ENCODE data around the gene MCTS1. TPM values are rescaled to one million over a fixed set of nuclear protein-coding genes. Genes with fewer than 3 reads are reported as not detected.
A peak's percentile ranks its signal among the peaks of the same experiment; 100 is the strongest.

Gene MCTS1
- total RNA-seq, 1 donor from 2014 or later = 34.7 TPM

DNA sequence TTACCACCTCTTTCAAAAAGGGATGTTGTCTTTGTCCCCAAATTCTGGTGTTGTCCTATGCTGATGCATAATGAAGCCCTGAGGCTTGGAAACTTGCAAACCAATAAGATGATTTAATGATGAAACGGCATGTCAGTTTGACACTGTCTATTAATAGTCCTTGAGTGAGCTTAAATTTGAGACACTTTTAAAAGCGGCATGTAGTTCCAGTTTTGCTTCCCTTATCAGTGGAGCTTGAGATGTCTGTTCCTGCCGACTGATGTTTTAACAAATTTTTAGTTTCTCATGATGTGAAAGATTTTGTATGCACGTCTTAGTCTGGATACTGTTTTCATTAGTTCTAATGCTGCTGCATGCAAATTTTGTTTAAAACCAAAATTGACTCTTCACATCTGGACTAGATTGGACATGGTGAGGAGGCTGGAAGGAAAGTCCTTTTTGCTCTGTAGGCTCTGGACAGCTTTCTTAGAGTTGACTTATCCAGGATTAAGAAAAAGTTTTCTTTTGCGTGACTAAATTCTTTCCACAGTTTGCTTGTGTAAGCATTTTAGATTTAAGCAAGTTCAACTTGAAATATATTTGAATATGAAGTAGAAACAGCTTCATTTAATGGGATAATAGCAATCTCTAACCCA, 14.2 kb downstream of the MCTS1 start:
- no peaks in the 10 kb centered on the region for H3K9me3 Mint-ChIP-seq (ENCODE audit: unreplicated experiment)
- no peak overlapping the region for H3K4me3 Mint-ChIP-seq (ENCODE audit: unreplicated experiment)
- no peak for DNase-seq (ENCODE audit: low spot score)
- no peaks in the 10 kb centered on the region for H3K4me1 Mint-ChIP-seq (ENCODE audit: unreplicated experiment)
- no peaks in the 10 kb centered on the region for H3K27me3 Mint-ChIP-seq (ENCODE audit: unreplicated experiment)
- TF ChIP-seq, protein P1, sequence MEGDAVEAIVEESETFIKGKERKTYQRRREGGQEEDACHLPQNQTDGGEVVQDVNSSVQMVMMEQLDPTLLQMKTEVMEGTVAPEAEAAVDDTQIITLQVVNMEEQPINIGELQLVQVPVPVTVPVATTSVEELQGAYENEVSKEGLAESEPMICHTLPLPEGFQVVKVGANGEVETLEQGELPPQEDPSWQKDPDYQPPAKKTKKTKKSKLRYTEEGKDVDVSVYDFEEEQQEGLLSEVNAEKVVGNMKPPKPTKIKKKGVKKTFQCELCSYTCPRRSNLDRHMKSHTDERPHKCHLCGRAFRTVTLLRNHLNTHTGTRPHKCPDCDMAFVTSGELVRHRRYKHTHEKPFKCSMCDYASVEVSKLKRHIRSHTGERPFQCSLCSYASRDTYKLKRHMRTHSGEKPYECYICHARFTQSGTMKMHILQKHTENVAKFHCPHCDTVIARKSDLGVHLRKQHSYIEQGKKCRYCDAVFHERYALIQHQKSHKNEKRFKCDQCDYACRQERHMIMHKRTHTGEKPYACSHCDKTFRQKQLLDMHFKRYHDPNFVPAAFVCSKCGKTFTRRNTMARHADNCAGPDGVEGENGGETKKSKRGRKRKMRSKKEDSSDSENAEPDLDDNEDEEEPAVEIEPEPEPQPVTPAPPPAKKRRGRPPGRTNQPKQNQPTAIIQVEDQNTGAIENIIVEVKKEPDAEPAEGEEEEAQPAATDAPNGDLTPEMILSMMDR (IDR thresholded peaks at IDR 0.05; ENCODE audit: unreplicated experiment) = no peak
- no peaks in the 10 kb centered on the region for H3K36me3 Mint-ChIP-seq (ENCODE audit: low read depth, unreplicated experiment)
- no peak overlapping the region for H3K27ac Mint-ChIP-seq (ENCODE audit: unreplicated experiment)

DNA sequence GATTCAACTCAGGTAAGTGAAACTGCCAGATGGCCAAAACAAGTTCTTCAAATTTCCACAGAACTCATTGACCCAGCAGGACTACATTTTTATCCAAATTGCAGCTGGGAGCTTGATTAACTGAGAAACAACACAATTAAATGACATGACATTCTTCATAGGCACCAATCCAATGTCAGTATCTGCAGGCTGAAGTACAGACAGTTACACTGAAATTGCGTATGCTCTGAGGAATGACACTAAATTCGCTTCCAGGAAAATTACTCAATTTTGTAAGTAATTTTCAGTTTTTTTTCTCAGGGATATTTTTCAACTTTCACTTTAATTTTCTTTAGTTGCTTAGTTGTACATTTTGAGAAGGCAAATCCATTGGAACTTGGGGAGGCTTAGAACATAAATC, 21.5 kb downstream of the MCTS1 start:
- Mint-ChIP-seq H3K4me3 (ENCODE audit: unreplicated experiment) (no peak overlapping the region), H3K9me3 (ENCODE audit: unreplicated experiment) (no peaks in the 10 kb centered on the region), H3K27ac (ENCODE audit: unreplicated experiment) (no peak overlapping the region), H3K36me3 (ENCODE audit: low read depth, unreplicated experiment) (no peaks in the 10 kb centered on the region), H3K4me1 (ENCODE audit: unreplicated experiment) (no peaks in the 10 kb centered on the region), H3K27me3 (ENCODE audit: unreplicated experiment) (no peaks in the 10 kb centered on the region)
- no peak for DNase-seq (ENCODE audit: low spot score)
- TF ChIP-seq, protein P1 (IDR thresholded peaks at IDR 0.05; ENCODE audit: unreplicated experiment) = no peak

DNA sequence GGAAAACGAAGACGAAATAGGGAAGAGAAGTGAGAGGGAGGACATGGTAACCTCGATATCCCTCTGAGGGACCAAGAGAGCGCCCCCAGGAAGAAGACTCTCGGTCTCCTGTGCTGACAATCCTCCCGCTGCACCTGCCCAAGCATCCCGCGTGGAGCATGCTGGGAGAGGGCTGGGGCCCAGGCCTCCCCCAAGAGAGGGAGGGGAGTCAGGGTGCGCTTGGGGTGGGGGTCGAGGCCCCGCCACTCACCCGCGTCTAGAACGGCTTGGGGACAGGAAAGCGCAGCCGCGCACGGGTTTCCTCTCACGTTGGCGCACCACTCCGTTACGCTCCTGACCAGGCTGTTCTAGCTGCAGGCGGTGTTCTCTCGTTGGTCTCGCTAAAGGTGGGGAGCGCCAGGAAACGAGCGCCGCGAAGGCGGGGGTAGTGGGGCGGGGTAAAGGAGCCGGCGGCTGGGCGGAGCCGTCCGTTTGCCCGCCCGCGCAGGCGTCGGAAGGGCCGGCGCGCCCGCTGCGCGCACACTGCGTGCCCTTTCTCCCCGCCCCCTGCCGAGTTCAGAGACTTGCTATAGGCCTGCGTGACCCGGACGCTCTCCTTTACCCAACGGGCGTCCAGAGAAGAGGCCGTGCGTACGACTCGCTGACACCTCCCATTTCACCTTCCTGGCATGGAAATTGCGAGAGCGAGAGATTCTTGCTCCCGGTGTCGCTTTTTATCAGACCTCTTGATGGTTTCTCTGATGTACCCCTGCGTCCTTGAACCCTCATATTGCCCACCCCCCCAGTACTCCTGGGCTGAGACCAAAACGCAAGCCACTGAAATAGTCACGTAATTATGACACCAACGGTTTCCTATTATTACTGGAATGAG, 26.0 kb downstream of the MCTS1 start, which contains the start of gene C1GALT1C1:
Gene C1GALT1C1 (minus strand): TSS at position 388 of the 871 bp plus-strand sequence. CDS start 2,888 bp downstream, outside the sequence.
- TF ChIP-seq, protein P1 (IDR thresholded peaks at IDR 0.05; ENCODE audit: unreplicated experiment) = no peak
- Mint-ChIP-seq H3K4me3 (ENCODE audit: unreplicated experiment) (peak within 1 kb of the TSS; percentile 95), H3K27ac (ENCODE audit: unreplicated experiment) (peak within 1 kb of the TSS; percentile 94), H3K4me1 (ENCODE audit: unreplicated experiment) (no peaks in the 10 kb centered on the region), H3K36me3 (ENCODE audit: low read depth, unreplicated experiment) (no peaks in the 10 kb centered on the region), H3K9me3 (ENCODE audit: unreplicated experiment) (no peaks in the 10 kb centered on the region), H3K27me3 (ENCODE audit: unreplicated experiment) (no peaks in the 10 kb centered on the region)
- DNase-seq (ENCODE audit: low spot score) = peak; percentile 83

DNA sequence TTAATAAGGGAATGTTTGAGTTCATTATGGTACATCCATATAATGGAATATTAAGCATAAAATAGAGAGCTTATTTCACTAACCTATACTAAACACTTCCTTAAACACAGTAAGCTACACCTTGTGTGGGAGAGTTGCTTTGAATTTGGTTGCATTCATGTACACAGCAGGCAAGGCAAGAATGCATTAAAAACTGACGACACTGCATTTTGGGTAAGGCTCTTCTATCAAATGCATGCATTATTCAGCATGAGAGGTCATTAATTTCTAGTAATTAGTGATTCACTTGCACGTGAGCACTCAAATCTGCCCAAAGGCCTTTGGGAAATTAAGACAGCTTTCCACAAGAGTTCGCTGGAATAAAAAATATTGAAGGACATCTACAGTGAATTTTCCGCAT, 34.7 kb downstream of the MCTS1 start:
- Mint-ChIP-seq H3K27ac (ENCODE audit: unreplicated experiment) (no peak overlapping the region), H3K9me3 (ENCODE audit: unreplicated experiment) (no peaks in the 10 kb centered on the region), H3K4me1 (ENCODE audit: unreplicated experiment) (no peaks in the 10 kb centered on the region), H3K27me3 (ENCODE audit: unreplicated experiment) (no peaks in the 10 kb centered on the region), H3K4me3 (ENCODE audit: unreplicated experiment) (no peak overlapping the region), H3K36me3 (ENCODE audit: low read depth, unreplicated experiment) (no peaks in the 10 kb centered on the region)
- DNase-seq (ENCODE audit: low spot score) = no peak
- TF ChIP-seq, protein P1 (IDR thresholded peaks at IDR 0.05; ENCODE audit: unreplicated experiment) = no peak

DNA sequence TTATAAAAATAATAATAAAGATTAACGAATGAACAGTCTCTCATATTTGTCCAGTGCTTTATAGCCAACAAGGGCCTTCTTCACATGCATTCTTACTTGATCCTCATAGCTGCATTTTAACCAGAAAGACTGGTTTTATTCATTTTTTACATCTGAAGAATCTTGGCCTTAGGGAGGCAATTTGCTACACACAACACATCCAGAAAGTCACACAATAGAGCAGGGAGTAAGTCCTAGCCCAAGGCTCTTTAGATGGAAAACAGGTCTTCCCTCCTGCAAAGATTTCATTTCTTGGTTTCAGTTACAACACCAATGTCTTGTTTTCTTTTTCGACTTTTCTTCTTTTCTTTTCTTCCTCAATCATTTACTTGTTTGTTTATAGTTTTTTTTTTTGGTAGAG, 39.0 kb downstream of the MCTS1 start:
- Mint-ChIP-seq H3K4me1 (ENCODE audit: unreplicated experiment) (no peaks in the 10 kb centered on the region), H3K27ac (ENCODE audit: unreplicated experiment) (no peak overlapping the region), H3K27me3 (ENCODE audit: unreplicated experiment) (no peaks in the 10 kb centered on the region), H3K4me3 (ENCODE audit: unreplicated experiment) (no peak overlapping the region), H3K9me3 (ENCODE audit: unreplicated experiment) (no peaks in the 10 kb centered on the region), H3K36me3 (ENCODE audit: low read depth, unreplicated experiment) (no peaks in the 10 kb centered on the region)
- TF ChIP-seq, protein P1 (IDR thresholded peaks at IDR 0.05; ENCODE audit: unreplicated experiment) = no peak
- no peak for DNase-seq (ENCODE audit: low spot score)

All from endothelial cell (in vitro differentiated cells).